ENCODE data around the gene POLE3. TPM values are rescaled to one million over a fixed set of nuclear protein-coding genes. Genes with fewer than 3 reads are reported as not detected.

The POLE3 gene
- total RNA-seq, 1 experiment from 2014 or later, result 144 TPM

Other genes starting within 250 kb of the POLE3 start
- 27.2 and 36.8 TPM in 2 replicates for gene FKBP15, start 189.4 kb downstream of the POLE3 start, total RNA-seq (2014; rRNA removed; shearing (Covaris generic))
- gene SLC31A1, start 189.1 kb downstream of the POLE3 start, total RNA-seq (2014; rRNA removed; shearing (Covaris generic)), result 21.4 and 34.0 TPM in 2 replicates
- 72.0 and 80.5 TPM in 2 replicates for gene CDC26, start 135.1 kb downstream of the POLE3 start, total RNA-seq (2014; rRNA removed; shearing (Covaris generic))
- 50.8 and 61.0 TPM in 2 replicates for gene PRPF4, start 135.0 kb downstream of the POLE3 start, total RNA-seq (2014; rRNA removed; shearing (Covaris generic))
- gene RNF183, start 107.3 kb downstream of the POLE3 start, total RNA-seq (2014; rRNA removed; shearing (Covaris generic)), result not detected in 2 replicates
- gene WDR31, start 70.4 kb downstream of the POLE3 start, total RNA-seq (2014; rRNA removed; shearing (Covaris generic)), result 0.22 and 0.32 TPM in 2 replicates
- not detected in 2 replicates for gene BSPRY, start 61.1 kb downstream of the POLE3 start, total RNA-seq (2014; rRNA removed; shearing (Covaris generic))
- gene HDHD3, start 33.7 kb downstream of the POLE3 start, total RNA-seq (2014; rRNA removed; shearing (Covaris generic)), result 5.1 and 8.1 TPM in 2 replicates
- 8.2 and 11.2 TPM in 2 replicates for gene ALAD, start 9.4 kb downstream of the POLE3 start, total RNA-seq (2014; rRNA removed; shearing (Covaris generic))
- gene C9orf43, start 72 bp upstream of the POLE3 start, total RNA-seq (2014; rRNA removed; shearing (Covaris generic)), result 0.05 and 1.1 TPM in 2 replicates
- 84.9 and 137 TPM in 2 replicates for gene RGS3, start 53.1 kb upstream of the POLE3 start, total RNA-seq (2014; rRNA removed; shearing (Covaris generic))

All from M059J (cell line).